HEK293T (cell line): ENCODE results near the gene YWHAB.

Experiments used
- CTCF ChIA-PET: fragments of 350-600 bp; formaldehyde crosslinking; extraction: SDS; loops from one replicate; lab custom pipeline; 2021; ENCODE audit warnings: antibody characterized with exemption, inconsistent platforms; lab: Yijun Ruan, JAX
- POLR2A ChIA-PET: fragments of 350-600 bp; formaldehyde crosslinking; extraction: SDS; loops from one replicate; lab custom pipeline; 2020; ENCODE audit warnings: antibody characterized with exemption, inconsistent platforms; lab: Yijun Ruan, JAX
- DNase-seq: peaks from one replicate; pipeline ENCODE4 v3.0.0; 2012; ENCODE audit warnings: mixed read lengths; ENCODE audit errors: extremely low spot score
- ARNT ChIP-seq: fragments of 450-650 bp; IDR thresholded peaks from 2 replicates; pipeline ENCODE4 v1.6.1; 2017; ENCODE audit warnings: mild to moderate bottlenecking
- BHLHE40 ChIP-seq: fragments of 450-650 bp; IDR thresholded peaks from 2 replicates; pipeline ENCODE4 v1.6.1; 2016; ENCODE audit warnings: mild to moderate bottlenecking, moderate library complexity, borderline replicate concordance
- CTBP1 ChIP-seq: fragments of 450-650 bp; IDR thresholded peaks from 2 replicates; pipeline ENCODE4 v1.6.1; 2016; ENCODE audit warnings: borderline replicate concordance
- ELF4 ChIP-seq: fragments of 450-650 bp; IDR thresholded peaks from 2 replicates; pipeline ENCODE4 v1.6.1; 2017; ENCODE audit warnings: antibody characterized with exemption
- FOXA1 ChIP-seq: fragments of 450-650 bp; IDR thresholded peaks from 2 replicates; pipeline ENCODE4 v1.6.1; 2016; ENCODE audit warnings: mild to moderate bottlenecking
- FOXK2 ChIP-seq: fragments of 450-650 bp; IDR thresholded peaks from 2 replicates; pipeline ENCODE4 v1.6.1; 2016; ENCODE audit warnings: mild to moderate bottlenecking
- FOXM1 ChIP-seq: fragments of 450-650 bp; IDR thresholded peaks from 2 replicates; pipeline ENCODE4 v1.6.1; 2017; ENCODE audit warnings: mild to moderate bottlenecking, borderline replicate concordance
- HDGF ChIP-seq: fragments of 450-650 bp; IDR thresholded peaks from 2 replicates; pipeline ENCODE4 v1.6.1; 2017; ENCODE audit warnings: antibody characterized with exemption, borderline replicate concordance
- L3MBTL2 ChIP-seq: fragments of 450-650 bp; conservative IDR thresholded peaks from 2 replicates; pipeline ENCODE4 v1.6.1; 2016; ENCODE audit warnings: mild to moderate bottlenecking
- LEF1 ChIP-seq: fragments of 450-650 bp; IDR thresholded peaks from 2 replicates; pipeline ENCODE4 v1.6.1; 2017; ENCODE audit warnings: mild to moderate bottlenecking, borderline replicate concordance
- NFRKB ChIP-seq: fragments of 450-650 bp; IDR thresholded peaks from 2 replicates; pipeline ENCODE4 v1.6.1; 2016; ENCODE audit warnings: mild to moderate bottlenecking, moderate library complexity
- SP1 ChIP-seq: fragments of 450-650 bp; IDR thresholded peaks from 2 replicates; pipeline ENCODE4 v1.6.1; 2017
- SUZ12 ChIP-seq: fragments of 450-650 bp; IDR thresholded peaks from 2 replicates; pipeline ENCODE4 v1.6.1; 2016; ENCODE audit warnings: mild to moderate bottlenecking
- TARDBP ChIP-seq: fragments of 450-650 bp; IDR thresholded peaks from 2 replicates; pipeline ENCODE4 v1.6.1; 2016
- ZNF384 ChIP-seq: fragments of 450-650 bp; IDR thresholded peaks from 2 replicates; pipeline ENCODE4 v1.6.1; 2016
- TF ChIP-seq, protein P1 (sequence below): fragments of 450-650 bp; IDR thresholded peaks from 2 replicates; pipeline ENCODE4 v1.6.1; 2016

YWHAB gene

GRCh38 chr20:44930517-44931168 lies 45.1 kb downstream of the YWHAB start:
- POLR2A ChIA-PET = no interaction called here
- no peak for DNase-seq
- no peak for TF ChIP-seq CTBP1
- TF ChIP-seq FOXK2 = no peak
- TF ChIP-seq LEF1 = no peak
- TF ChIP-seq, protein P1, sequence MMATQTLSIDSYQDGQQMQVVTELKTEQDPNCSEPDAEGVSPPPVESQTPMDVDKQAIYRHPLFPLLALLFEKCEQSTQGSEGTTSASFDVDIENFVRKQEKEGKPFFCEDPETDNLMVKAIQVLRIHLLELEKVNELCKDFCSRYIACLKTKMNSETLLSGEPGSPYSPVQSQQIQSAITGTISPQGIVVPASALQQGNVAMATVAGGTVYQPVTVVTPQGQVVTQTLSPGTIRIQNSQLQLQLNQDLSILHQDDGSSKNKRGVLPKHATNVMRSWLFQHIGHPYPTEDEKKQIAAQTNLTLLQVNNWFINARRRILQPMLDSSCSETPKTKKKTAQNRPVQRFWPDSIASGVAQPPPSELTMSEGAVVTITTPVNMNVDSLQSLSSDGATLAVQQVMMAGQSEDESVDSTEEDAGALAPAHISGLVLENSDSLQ = no peak
- no peak for TF ChIP-seq FOXM1
- no peak for TF ChIP-seq SP1
- TF ChIP-seq ELF4 = no peak
- TF ChIP-seq FOXA1 = no peak
- no peak for TF ChIP-seq SUZ12
- no peak for TF ChIP-seq ARNT
- no peak for TF ChIP-seq L3MBTL2
- TF ChIP-seq TARDBP = no peak
- TF ChIP-seq NFRKB = no peak
- no peak for TF ChIP-seq HDGF
- TF ChIP-seq BHLHE40 = no peak
- TF ChIP-seq ZNF384 = no peak
- CTCF ChIA-PET = no interaction called here

- no peak for DNase-seq
- ChIA-PET POLR2A (interaction anchor here (1.0 kb wide), 1 partner anchor 28 kb away, joined by 3 read pairs; the partner anchor contains the start of gene TOMM34), CTCF (no interaction called here)
- TF ChIP-seq, protein P1 = no peak
- no peak for TF ChIP-seq NFRKB
Observed at GRCh38 chr20:44931911-44932310, 46.4 kb downstream of the YWHAB start.

DNA sequence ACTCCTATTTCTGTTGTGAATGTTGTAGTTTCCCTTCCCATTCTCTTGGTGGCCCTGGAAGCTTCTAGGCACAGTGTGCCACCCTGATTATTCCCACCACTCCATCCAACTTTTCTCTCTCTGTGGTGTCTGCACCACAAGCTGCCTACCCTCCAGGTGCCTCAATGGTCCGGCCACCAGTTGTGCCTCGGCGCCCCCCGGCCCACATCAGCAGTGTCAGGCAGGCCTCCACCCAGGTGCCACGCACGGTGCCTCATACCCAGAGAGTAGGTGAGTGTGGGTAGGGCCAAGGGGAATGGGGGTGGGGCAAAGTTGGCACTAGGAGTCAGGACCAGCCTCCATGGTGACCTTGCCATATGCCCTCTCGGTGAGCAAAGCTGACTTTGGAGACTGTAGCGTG lies 47.4 kb downstream of the YWHAB start:
- no peak for DNase-seq
- CTCF ChIA-PET = no interaction called here
- TF ChIP-seq HDGF (no peak), CTBP1 (no peak), ELF4 (no peak)
- POLR2A ChIA-PET = interaction anchor here (1.0 kb wide), 1 partner anchor 27 kb away, joined by 3 read pairs; the partner anchor contains the start of gene TOMM34

DNA sequence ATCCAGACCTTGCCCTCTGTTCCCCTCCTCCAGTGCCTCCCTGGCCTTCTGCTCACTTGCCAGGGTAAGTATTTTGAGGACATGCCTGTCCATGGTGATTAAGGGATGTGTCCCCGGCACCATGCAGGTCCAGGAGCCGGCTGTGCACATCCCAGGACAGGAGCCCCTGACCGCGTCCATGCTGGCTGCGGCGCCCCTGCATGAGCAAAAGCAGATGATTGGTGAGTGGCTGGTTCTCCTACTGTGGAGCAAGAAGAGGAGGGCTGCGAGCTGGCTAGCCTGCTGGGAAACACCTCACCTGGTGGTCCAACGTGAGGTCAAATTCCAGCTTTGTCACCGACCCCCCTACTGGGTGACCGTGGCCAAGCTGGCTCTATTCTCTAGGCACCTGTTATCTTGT lies 51.0 kb downstream of the YWHAB start:
- ChIA-PET CTCF (no interaction called here), POLR2A (interaction anchor here (1.1 kb wide), 1 partner anchor 24 kb away, joined by 3 read pairs; the partner anchor contains the start of gene TOMM34)
- TF ChIP-seq ARNT (no peak), SUZ12 (no peak), HDGF (no peak), SP1 (no peak), L3MBTL2 (no peak), LEF1 (no peak), ELF4 (no peak), ZNF384 (no peak), TARDBP (no peak), NFRKB (no peak), FOXK2 (no peak), BHLHE40 (no peak)
- TF ChIP-seq, protein P1 = no peak
- DNase-seq = no peak

DNA sequence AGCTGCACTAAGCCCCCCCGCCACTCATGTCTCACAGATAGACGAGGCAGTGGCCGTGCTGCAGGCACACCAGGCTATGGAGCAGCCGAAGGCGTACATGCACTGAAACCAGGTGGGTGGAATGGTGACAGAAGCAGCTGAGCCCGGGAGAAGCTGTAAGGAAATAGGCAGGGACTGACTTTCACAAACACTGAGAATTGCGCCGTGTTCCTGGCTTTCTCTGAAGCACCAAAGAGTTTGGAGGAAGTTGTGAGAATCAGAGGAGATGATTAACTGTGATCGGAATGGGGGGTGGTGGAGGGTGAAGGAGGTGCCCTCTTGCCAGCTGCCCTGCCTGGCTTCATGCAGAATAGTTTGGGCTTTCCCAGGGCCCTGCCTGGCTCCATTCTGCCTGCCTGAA lies 53.1 kb downstream of the YWHAB start:
- no peak for DNase-seq
- TF ChIP-seq L3MBTL2 (no peak), CTBP1 (no peak)
- ChIA-PET CTCF (no interaction called here), POLR2A (no interaction called here)

DNA sequence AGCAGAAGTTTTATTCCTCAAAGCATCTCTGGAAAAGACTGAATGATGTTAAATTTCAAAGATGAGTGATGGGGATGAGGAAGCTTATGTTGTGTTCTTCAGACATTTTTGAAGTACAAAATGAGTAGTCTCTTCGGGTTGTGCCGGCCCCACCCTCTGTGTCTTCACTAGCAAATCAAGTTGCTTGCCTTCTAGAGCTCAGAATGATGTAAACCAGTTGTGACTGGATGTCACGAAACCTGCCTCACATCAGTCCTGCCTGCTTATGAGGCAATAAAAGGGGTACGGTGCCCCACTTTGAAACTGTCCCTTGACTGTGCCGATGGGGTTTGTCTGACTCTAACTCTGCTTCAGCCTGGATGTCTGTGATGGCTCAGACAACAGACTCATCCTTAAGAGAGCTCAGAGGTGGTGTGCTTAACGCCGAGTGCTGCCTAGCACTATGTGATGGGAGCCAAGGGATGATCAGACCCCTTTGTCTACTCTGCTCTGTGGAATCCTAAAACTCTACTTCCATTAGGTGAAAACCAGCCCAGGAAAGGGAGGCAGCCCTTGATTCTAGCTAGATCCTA lies 55.7 kb downstream of the YWHAB start:
- CTCF ChIA-PET = no interaction called here
- no peak for DNase-seq
- TF ChIP-seq HDGF = no peak
- TF ChIP-seq, protein P1 = no peak
- TF ChIP-seq BHLHE40 = no peak
- no peak for TF ChIP-seq TARDBP
- TF ChIP-seq CTBP1 = no peak
- TF ChIP-seq FOXM1 = no peak
- no peak for TF ChIP-seq ZNF384
- TF ChIP-seq LEF1 = no peak
- no peak for TF ChIP-seq L3MBTL2
- TF ChIP-seq SP1 = no peak
- no peak for TF ChIP-seq SUZ12
- TF ChIP-seq ARNT = no peak
- no peak for TF ChIP-seq FOXK2
- TF ChIP-seq FOXA1 = no peak
- TF ChIP-seq NFRKB = no peak
- no peak for TF ChIP-seq ELF4
- POLR2A ChIA-PET = interaction anchor here (1.1 kb wide), 1 partner anchor 19 kb away, joined by 4 read pairs; the partner anchor contains the start of gene TOMM34
